Stimulated activated CD8-positive, alpha-beta memory T cell treated with anti-CD3 and anti-CD28 coated beads, Interleukin-2, amount 100 ng/mL, for 48 hours (primary cell): Measurements from ENCODE around the gene LHFPL3.
"Not testable (repeated sequence)": the region's sequence is repeated elsewhere in the genome, so short reads cannot be mapped to it uniquely, and the experiment has no call there.

Source experiments
- DNase-seq, 2 donors: peaks; one replicate each; pipeline ENCODE4 v3.0.0-alpha.2; 2020; ENCODE audit warnings: low read depth in 2 of 2

LHFPL3 gene

GRCh38 chr7:104595591-104595990 lies 267.2 kb downstream of the LHFPL3 start:
- DNase-seq = not testable (repeated sequence)

GRCh38 chr7:104603957-104604356 lies 275.6 kb downstream of the LHFPL3 start:
- DNase-seq = no peak

DNA sequence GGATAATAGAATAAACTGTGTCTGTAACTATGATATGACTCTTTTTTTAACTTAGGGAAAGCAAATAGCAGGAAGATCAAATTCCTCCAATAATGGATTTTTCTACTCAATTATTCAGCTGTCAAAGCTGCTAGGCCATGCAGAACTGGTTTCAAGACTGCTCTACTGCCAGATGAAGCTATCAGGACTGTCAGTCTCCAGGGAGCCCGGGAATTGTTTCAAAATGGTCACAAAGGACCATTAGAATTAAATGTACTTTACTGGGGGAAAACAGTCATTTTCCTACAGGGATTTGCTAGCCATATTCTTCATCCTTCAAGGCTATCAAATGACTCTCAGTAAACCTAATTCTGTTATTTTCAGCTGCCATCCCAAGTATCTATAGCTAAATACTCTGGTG lies 276.3 kb downstream of the LHFPL3 start:
- no peak for DNase-seq

DNA sequence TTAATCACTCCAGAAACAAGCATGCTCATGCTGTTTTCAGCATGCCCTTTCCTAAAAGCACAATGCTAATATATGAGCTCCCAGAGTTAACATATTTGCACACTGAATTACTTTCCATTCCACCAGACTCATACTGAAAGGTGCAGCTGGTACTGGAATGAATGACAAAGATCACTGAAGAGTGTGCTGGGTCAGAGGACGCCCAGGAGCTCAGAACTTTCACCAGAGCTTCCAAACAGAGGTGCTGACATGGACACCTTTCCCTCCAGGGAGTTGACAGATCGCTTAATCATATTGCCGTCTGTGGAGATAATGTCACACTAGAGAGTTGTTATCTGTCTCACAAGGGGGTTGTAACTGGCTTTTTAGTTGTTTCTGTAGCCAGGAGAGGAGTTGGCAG lies 292.9 kb downstream of the LHFPL3 start:
- DNase-seq = no peak

GRCh38 chr7:104625956-104626355 lies 297.6 kb downstream of the LHFPL3 start:
- DNase-seq = no peak

GRCh38 chr7:104627516-104627915 lies 299.1 kb downstream of the LHFPL3 start:
- DNase-seq = no peak

DNA sequence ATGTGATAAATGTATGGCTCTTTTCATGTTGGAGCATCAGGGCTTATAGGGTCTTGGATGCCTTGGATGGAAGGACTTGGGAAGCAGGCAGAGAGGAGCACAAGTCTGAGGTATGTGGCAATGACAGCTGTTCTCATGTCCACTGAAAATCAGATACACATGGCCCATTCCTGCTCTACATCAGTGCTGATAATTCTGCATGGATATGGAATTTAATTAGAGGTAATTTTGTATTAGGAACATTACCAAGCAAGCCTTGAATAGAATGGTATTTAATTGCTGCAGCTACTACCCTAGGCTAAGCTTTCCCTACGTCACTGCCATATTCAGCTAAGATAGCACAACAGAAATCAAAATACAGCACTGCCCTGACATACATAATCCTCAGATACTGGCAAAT lies 299.6 kb downstream of the LHFPL3 start:
- no peak for DNase-seq

- no peak for DNase-seq
These were observed 301.0 kb downstream of the LHFPL3 start for GRCh38 chr7:104629408-104629807.

- DNase-seq = no peak
These were observed 312.1 kb downstream of the LHFPL3 start for GRCh38 chr7:104640506-104640905.

- DNase-seq = no peak
These were observed 314.2 kb downstream of the LHFPL3 start for GRCh38 chr7:104642560-104642959.

- DNase-seq = no peak
These were observed 315.3 kb downstream of the LHFPL3 start for GRCh38 chr7:104643587-104644217.

- DNase-seq = no peak
These were observed 322.7 kb downstream of the LHFPL3 start for GRCh38 chr7:104650991-104651640.

DNA sequence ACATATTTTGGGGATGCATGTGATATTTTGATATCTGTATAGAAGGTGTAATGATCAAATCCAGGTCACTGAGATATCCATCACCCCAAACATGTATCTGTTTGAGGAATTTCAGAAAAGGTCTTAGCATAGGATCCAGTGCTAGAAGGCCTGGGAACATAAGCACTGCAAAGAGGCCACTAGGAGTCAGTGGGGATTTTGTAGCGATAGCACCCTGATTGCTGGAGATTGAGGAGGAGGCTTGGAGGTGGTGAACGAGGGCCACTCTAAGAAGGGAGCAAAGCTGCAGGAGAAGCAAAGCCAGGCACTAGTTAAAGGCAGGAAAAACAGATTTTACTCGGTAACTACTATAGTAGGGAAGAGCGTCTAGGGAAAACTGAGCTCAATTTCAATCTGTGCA lies 324.0 kb downstream of the LHFPL3 start:
- DNase-seq = no peak

- no peak for DNase-seq
These were observed 324.5 kb downstream of the LHFPL3 start for GRCh38 chr7:104652865-104653264.

DNA sequence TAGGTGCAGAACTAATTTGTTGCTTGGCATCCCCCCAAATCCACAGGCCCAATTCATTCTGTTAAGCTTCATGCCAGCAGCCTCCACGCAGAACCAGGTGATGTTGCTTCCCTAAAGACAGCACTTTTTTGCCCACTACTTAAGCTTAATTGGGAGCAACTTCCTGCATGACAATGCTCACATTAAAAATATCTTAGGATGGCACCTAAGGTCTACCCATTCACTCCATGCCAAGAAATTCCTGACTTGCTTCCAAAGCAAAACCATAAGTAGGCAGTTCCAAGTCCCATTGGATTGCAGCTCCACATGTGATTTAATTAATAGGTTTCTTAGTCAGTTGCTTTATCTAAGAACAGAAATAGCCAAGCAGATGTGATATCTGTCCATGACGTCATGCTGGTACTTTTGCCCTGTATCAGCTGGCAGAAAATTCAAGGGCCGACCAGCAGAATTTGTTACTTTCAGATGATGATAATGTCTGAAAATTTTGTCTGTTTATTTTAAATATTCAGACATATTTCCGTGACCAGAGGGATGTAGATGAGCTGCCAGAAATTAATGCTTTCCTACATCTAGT lies 325.5 kb downstream of the LHFPL3 start:
- no peak for DNase-seq

DNA sequence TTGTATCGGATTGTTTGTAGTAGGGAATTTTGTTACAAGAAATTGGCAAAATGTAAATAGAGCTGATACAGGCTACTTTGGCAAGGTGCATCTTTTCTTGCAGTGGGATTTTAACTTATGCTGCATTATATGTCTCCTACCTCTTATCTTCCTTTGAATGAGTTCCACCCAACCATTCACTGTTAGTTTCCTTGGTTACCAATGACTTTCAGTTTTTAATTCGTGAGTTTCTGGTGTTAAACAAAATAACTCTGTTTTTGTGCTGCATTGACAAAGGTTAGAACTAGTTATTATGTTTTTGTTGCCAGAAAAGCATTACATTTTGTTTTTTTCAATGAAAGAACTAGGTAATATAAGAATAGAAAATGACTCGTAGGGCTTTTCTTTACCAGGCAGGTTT lies 327.2 kb downstream of the LHFPL3 start:
- no peak for DNase-seq

- DNase-seq = no peak
These were observed 328.1 kb downstream of the LHFPL3 start for GRCh38 chr7:104656467-104656866.

- DNase-seq = no peak
These were observed 328.7 kb downstream of the LHFPL3 start for GRCh38 chr7:104657134-104657533.

- no peak for DNase-seq
These were observed 333.2 kb downstream of the LHFPL3 start for GRCh38 chr7:104661575-104661974.

GRCh38 chr7:104664648-104665047 lies 336.2 kb downstream of the LHFPL3 start:
- no peak for DNase-seq

DNA sequence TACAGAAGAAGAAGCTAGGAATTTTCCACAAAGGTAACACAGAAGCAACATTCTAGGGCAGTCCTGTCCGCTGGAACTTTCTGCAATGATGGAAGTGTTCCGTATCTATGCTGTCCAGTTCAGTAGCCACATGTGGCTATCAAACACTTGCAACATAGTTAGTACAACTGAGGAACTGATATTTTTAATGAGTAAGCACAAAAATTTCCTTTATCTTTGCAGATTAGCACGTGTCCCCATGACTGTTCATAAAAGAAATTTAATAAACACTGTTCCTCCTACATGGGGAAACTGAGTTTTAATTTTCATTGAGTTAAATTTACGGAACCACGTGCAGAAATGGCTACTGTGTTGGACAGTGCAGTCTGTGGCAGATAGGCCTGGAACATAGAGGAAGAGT lies 349.2 kb downstream of the LHFPL3 start:
- no peak for DNase-seq

DNA sequence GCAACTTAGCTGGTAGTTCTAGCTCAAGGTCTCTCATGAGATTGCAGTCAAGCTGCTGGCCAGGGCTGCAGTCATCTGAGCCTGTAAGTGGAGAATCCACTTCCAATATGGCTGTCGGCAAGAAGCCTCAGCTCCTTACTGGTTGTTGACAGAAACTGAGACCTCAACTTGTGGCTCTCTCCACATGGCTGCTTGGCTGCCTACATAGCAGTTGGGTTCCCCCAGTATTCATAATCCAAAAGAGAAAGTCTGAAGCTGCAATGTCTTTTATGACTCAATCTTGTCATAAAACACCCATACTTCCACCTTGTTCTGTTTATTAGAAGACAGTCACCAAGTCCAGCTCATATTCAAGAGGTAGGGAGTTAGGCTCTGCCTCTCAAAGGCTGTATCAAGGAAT lies 350.7 kb downstream of the LHFPL3 start:
- no peak for DNase-seq

DNA sequence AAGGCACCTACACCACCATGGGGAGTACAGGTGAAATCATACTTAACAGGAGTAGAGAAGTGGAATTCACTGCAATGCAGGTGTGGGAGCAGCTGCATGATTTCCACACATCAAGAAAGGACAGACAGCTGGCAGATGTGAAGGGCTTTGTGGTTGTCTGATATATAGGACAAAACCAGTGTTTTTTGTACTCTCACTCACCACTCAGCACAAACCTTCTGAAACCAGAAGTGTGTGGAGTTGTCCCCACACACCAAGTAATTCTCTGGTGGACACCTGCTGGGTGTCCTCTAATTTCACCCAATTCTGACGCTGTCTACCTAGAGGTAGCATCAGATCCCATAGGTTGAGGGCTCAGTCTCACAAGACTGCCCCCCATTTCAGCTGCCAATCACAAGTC lies 357.9 kb downstream of the LHFPL3 start:
- DNase-seq = no peak
